Measurements from ENCODE around the gene PRR14L. TPM values are rescaled to one million over a fixed set of nuclear protein-coding genes. Genes with fewer than 3 reads are reported as not detected.
A peak's percentile ranks its signal among the peaks of the same experiment; 100 is the strongest.

PRR14L gene
- total RNA-seq, 6 donors from 2014 or later = 23.7 to 57.6 (median 40.6) TPM

GRCh38 chr22:31750365-31751284 lies 693 bp upstream of the PRR14L start:
- WGBS, 2 donors = 62 to 64% methylated on average over 16 of the region's 16 CpGs
- Histone ChIP-seq H3K36me3 (peaks cover 0 to 4% (median 0%) of the 10 kb centered on the region in 4 donors), H3K4me1 (peaks cover 37 to 61% (median 49%) of the 10 kb centered on the region in 4 donors), H3K27ac (peak overlapping the region; percentile 83 to 96 (median 92)), H3K27me3 (no peaks in the 10 kb centered on the region), H3K9me3 (no peaks in the 10 kb centered on the region), H3K4me3 (peak overlapping the region in 3 of 4 donors; percentile 63 to 100 (median 99))
- DNase-seq (no peak), ATAC-seq (ENCODE audit: low FRiP score in 2 of 2) (no peak)
- no peak for TF ChIP-seq EP300 (IDR thresholded peaks at IDR 0.05)
- no peak for TF ChIP-seq POLR2A (IDR thresholded peaks at IDR 0.05)

- WGBS, 2 donors = 20 to 21% methylated on average over 2 of the region's 2 CpGs
Observed at GRCh38 chr22:31748490-31748889, 1.4 kb downstream of the PRR14L start.

GRCh38 chr22:31747441-31747840 lies 2.5 kb downstream of the PRR14L start:
- TF ChIP-seq POLR2AphosphoS5 (IDR thresholded peaks at IDR 0.05) (no peak), EP300 (IDR thresholded peaks at IDR 0.05) (no peak), CTCF (IDR thresholded peaks at IDR 0.05) (no peak), POLR2A (IDR thresholded peaks at IDR 0.05) (no peak)
- Histone ChIP-seq H3K4me3 (no peak overlapping the region), H3K36me3 (peaks cover 0 to 4% (median 0%) of the 10 kb centered on the region in 4 donors), H3K9me3 (no peaks in the 10 kb centered on the region), H3K27ac (no peak overlapping the region), H3K4me1 (peaks cover 23 to 40% (median 29%) of the 10 kb centered on the region in 4 donors), H3K27me3 (no peaks in the 10 kb centered on the region)
- DNase-seq (no peak), ATAC-seq (ENCODE audit: low FRiP score in 2 of 2) (no peak)
- 59 to 73% methylated on average over 4 of the region's 4 CpGs for WGBS, 2 donors

More at GRCh38 chr22:31748490-31748889, 1.4 kb downstream of the PRR14L start:
- ATAC-seq (ENCODE audit: low FRiP score in 2 of 2) (no peak), DNase-seq (no peak)
- TF ChIP-seq POLR2AphosphoS5 (IDR thresholded peaks at IDR 0.05) = no peak
- TF ChIP-seq POLR2A (IDR thresholded peaks at IDR 0.05) = no peak
- no peak for TF ChIP-seq CTCF (IDR thresholded peaks at IDR 0.05)
- no peaks in the 10 kb centered on the region for H3K27me3 ChIP-seq
- peak overlapping the region in 2 of 4 donors; percentile 63 to 100 for H3K4me3 ChIP-seq
- peaks cover 0 to 4% (median 0%) of the 10 kb centered on the region in 4 donors for H3K36me3 ChIP-seq
- no peaks in the 10 kb centered on the region for H3K9me3 ChIP-seq
- H3K27ac ChIP-seq = peak overlapping the region in 1 of 4 donors; percentile 23
- H3K4me1 ChIP-seq = peaks cover 31 to 50% (median 38%) of the 10 kb centered on the region in 4 donors

- no peak for DNase-seq
- WGBS, 2 donors = 89 to 92% methylated on average over 7 of the region's 7 CpGs
- Histone ChIP-seq H3K4me1 (peaks cover 14 to 45% (median 28%) of the 10 kb centered on the region in 4 donors), H3K27ac (no peak overlapping the region), H3K4me3 (no peak overlapping the region), H3K9me3 (no peaks in the 10 kb centered on the region), H3K27me3 (no peaks in the 10 kb centered on the region), H3K36me3 (peaks cover 0 to 6% (median 2%) of the 10 kb centered on the region in 4 donors)
- TF ChIP-seq EP300 (IDR thresholded peaks at IDR 0.05) (no peak), CTCF (IDR thresholded peaks at IDR 0.05) (no peak), POLR2AphosphoS5 (IDR thresholded peaks at IDR 0.05) (no peak), POLR2A (IDR thresholded peaks at IDR 0.05) (no peak)
- ATAC-seq (ENCODE audit: low FRiP score in 2 of 2) = no peak
Observed at GRCh38 chr22:31743871-31744270, 6.1 kb downstream of the PRR14L start.

GRCh38 chr22:31742682-31743081 lies 7.2 kb downstream of the PRR14L start:
- ATAC-seq (ENCODE audit: low FRiP score in 2 of 2) = no peak
- 97 to 100% methylated on average over 2 of the region's 2 CpGs for WGBS, 2 donors
- TF ChIP-seq CTCF (IDR thresholded peaks at IDR 0.05) (no peak), POLR2A (IDR thresholded peaks at IDR 0.05) (no peak), POLR2AphosphoS5 (IDR thresholded peaks at IDR 0.05) (no peak), EP300 (IDR thresholded peaks at IDR 0.05) (no peak)

More at GRCh38 chr22:31742682-31743081, 7.2 kb downstream of the PRR14L start:
- no peak for DNase-seq
- no peaks in the 10 kb centered on the region for H3K27me3 ChIP-seq
- peaks cover 0 to 14% (median 7%) of the 10 kb centered on the region in 4 donors for H3K36me3 ChIP-seq
- H3K27ac ChIP-seq = no peak overlapping the region
- no peaks in the 10 kb centered on the region for H3K9me3 ChIP-seq
- H3K4me3 ChIP-seq = no peak overlapping the region
- H3K4me1 ChIP-seq = peaks cover 4 to 40% (median 17%) of the 10 kb centered on the region in 4 donors

Measured in upper lobe of left lung (tissue), 6 donors.